Kidney (tissue), 14 donors: ENCODE data around the gene TRIM9. TPM values are rescaled to one million over a fixed set of nuclear protein-coding genes. Genes with fewer than 3 reads are reported as not detected.
A peak's percentile ranks its signal among the peaks of the same experiment; 100 is the strongest.
"Not testable (repeated sequence)": the region's sequence is repeated elsewhere in the genome, so short reads cannot be mapped to it uniquely, and the experiment has no call there.

Source experiments
- DNase-seq, 5 donors: peaks; one replicate each; pipeline ENCODE4 v3.0.0-alpha.2; 2013 to 2020
- FAIRE-seq: peaks from 2 replicates; lab custom pipeline; 2012; peaks lifted over from hg19 to GRCh38; lab: Jason Lieb, UNC
- H3K27ac ChIP-seq, 2 donors: one replicate each; pipeline ENCODE4 v1.7.0; 2013; ENCODE audit warnings: low read depth in 2 of 2, low read length in 2 of 2, inconsistent platforms in 1 of 2
- H3K27me3 ChIP-seq: one replicate; pipeline ENCODE4 v1.7.1; 2013; ENCODE audit warnings: low read length, inconsistent platforms; ENCODE audit not compliant: control insufficient read depth, insufficient read depth
- H3K36me3 ChIP-seq, 3 donors: one replicate each; pipeline versions ENCODE4 v1.7.0 to v1.7.1; 2013; ENCODE audit warnings: low read length in 3 of 3, control low read depth in 1 of 3, inconsistent platforms in 1 of 3; ENCODE audit not compliant: insufficient read depth in 3 of 3, control insufficient read depth in 2 of 3
- H3K4me1 ChIP-seq, 3 donors: one replicate each; pipeline versions ENCODE4 v1.7.0 to v1.7.1; 2013; ENCODE audit warnings: low read length in 3 of 3, inconsistent platforms in 1 of 3, low read depth in 1 of 3; ENCODE audit not compliant: control insufficient read depth in 2 of 3, insufficient read depth in 2 of 3
- H3K4me3 ChIP-seq, 3 donors: one replicate each; pipeline versions ENCODE4 v1.7.0 to v1.8.1; 2013; ENCODE audit warnings: low read length in 3 of 3, control low read depth in 1 of 3, inconsistent platforms in 1 of 3
- H3K9ac ChIP-seq, 3 donors: one replicate each; pipeline versions ENCODE4 v1.7.0 to v1.7.1; 2013; ENCODE audit warnings: low read length in 3 of 3, control low read depth in 1 of 3, inconsistent platforms in 1 of 3
- H3K9me3 ChIP-seq, 3 donors: one replicate each; pipeline versions ENCODE4 v1.7.0 to v1.7.1; 2013; ENCODE audit warnings: low read length in 3 of 3, control low read depth in 1 of 3, inconsistent platforms in 1 of 3; ENCODE audit not compliant: control insufficient read depth in 2 of 3, insufficient read depth in 1 of 3
- CTCF ChIP-seq: IDR thresholded peaks from 3 replicates; pipeline ENCODE4 v1.5.1; 2012; ENCODE audit warnings: mild to moderate bottlenecking, moderate library complexity, borderline replicate concordance; ENCODE audit not compliant: insufficient read depth; ENCODE audit errors: extremely low read depth
- intact Hi-C: fragments of 100-400 bp; cut with DNase I; formaldehyde crosslinking; loops from one replicate; pipeline ENCODE4 v1.11.1; 2022
- polyA plus RNA-seq: library from polyadenylated mRNA; stranded (reverse); fragments of 350-450 nt; fragmentation: Illumina TruSeq; extraction: RNeasy Lipid Tissue Mini Kit (QIAGEN cat#74804); gene quantifications from one replicate; pipeline ENCODE4 v1.2.3, GENCODE V29; 2014; ENCODE audit warnings: low read depth, low replicate concordance; ENCODE audit not compliant: insufficient read depth
- total RNA-seq: library from RNA; stranded (reverse); fragmentation: NEBNext Ultra II Directional; extraction: Animal tissue kit (Norgen Biotek cat#: 25700); gene quantifications from one replicate; pipeline ENCODE4 v1.2.1, GENCODE V29; 2021
- donor health status: control.
- donor health status: control.
- donor health status: control.
- donor health status: control.
- donor health status: control.
- donor health status: DM: yes; HTN: yes; CAD: no.
- donor health status: Normal renal cell carcinoma (clear cell type).

Gene TRIM9
- total and polyA plus RNA-seq, 2 donors from 2014 or later = 0.67 to 2.0 TPM

DNA sequence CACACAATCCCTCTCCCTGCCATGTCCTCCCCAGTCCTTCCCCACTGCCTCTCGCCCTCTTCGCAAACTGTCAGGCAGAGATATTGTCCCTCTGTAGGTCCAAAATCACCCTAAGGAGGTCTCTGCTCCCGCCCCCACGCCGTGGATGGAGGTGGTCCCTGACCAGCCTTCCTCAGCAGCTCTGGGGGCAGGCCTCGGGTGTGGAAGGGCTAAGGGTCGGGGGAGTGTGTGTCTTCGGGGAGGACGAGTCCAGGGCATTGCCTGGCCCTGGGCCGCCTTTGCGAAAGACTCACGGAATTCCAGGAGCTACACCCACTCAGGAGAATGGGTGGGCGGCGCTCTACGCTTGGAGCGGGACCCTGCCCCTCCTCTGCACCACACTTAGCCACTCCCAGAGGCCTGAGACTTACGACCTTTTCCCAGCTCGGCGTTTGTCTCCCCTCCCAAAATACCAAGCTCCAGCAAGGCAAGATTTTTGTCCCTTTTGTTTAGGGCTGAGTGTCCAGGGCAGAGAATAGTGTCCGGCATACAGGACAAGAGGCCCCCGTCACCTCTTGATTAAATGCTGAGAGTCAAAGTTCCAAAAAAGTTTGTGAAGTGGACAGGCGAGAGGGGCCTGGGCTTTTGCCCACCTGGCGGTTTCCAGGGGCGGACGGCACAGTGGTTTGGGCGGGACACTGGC is 151.5 kb downstream of the TRIM9 start:
- TF ChIP-seq CTCF = no peak
- FAIRE-seq = no peak
- Histone ChIP-seq H3K9ac (peak overlapping the region; percentile 32 to 77 (median 47)), H3K4me1 (peaks cover 0 to 3% (median 3%) of the 10 kb centered on the region in 3 donors), H3K27ac (peak overlapping the region in 1 of 2 donors; percentile 5), H3K4me3 (peak overlapping the region; percentile 59 to 66 (median 64)), H3K36me3 (no peaks in the 10 kb centered on the region), H3K27me3 (no peaks in the 10 kb centered on the region), H3K9me3 (no peaks in the 10 kb centered on the region)
- intact Hi-C loops = no loop called here
- peak; percentile 55 to 81 (median 74) for DNase-seq

- H3K27ac ChIP-seq, H3K36me3 ChIP-seq, H3K27me3 ChIP-seq, intact Hi-C loops, FAIRE-seq, H3K4me1 ChIP-seq, H3K9ac ChIP-seq, H3K4me3 ChIP-seq, H3K9me3 ChIP-seq, DNase-seq: not testable (repeated sequence)
Measured at GRCh38 chr14:50941638-50942037, 153.3 kb downstream of the TRIM9 start.

DNA sequence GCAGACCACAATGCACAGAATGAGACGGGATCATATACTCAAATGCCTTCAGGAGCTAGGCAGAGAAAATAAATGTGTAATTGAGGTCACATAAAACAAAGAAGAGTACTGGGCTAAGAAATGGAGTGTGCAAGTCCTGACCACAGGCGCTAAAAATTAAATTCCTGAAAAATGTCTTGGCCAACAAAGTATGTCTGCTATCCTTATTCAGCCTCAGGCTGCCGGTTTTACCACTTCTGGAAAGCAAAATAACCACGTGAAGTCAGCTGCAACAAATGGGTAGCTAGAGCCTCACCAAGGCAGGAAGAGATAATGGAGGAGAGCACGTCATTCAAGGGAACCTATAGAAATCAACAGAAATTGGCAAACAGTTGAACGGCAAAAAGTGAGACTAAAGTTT is 153.8 kb downstream of the TRIM9 start:
- TF ChIP-seq CTCF = no peak
- H3K4me1 ChIP-seq = peaks cover 0 to 3% (median 3%) of the 10 kb centered on the region in 3 donors
- DNase-seq = no peak
- H3K27me3 ChIP-seq = no peaks in the 10 kb centered on the region
- intact Hi-C loops = no loop called here
- no peak for FAIRE-seq
- no peak overlapping the region for H3K4me3 ChIP-seq
- H3K27ac ChIP-seq = no peak overlapping the region
- no peak overlapping the region for H3K9ac ChIP-seq
- H3K9me3 ChIP-seq = no peaks in the 10 kb centered on the region
- no peaks in the 10 kb centered on the region for H3K36me3 ChIP-seq

- FAIRE-seq (no peak), DNase-seq (no peak)
- H3K9ac ChIP-seq = no peak overlapping the region
- no peaks in the 10 kb centered on the region for H3K27me3 ChIP-seq
- intact Hi-C loops = no loop called here
- no peaks in the 10 kb centered on the region for H3K9me3 ChIP-seq
- no peaks in the 10 kb centered on the region for H3K4me1 ChIP-seq
- no peak overlapping the region for H3K4me3 ChIP-seq
- no peaks in the 10 kb centered on the region for H3K36me3 ChIP-seq
- H3K27ac ChIP-seq = no peak overlapping the region
- no peak for TF ChIP-seq CTCF
Measured at GRCh38 chr14:50937800-50938199, 157.1 kb downstream of the TRIM9 start.
